ENCODE data around the gene ACTR8. TPM values are rescaled to one million over a fixed set of nuclear protein-coding genes. Genes with fewer than 3 reads are reported as not detected.

ACTR8 gene
- total RNA-seq, 6 experiments from 2014 or later, result 6.7 to 12.0 (median 9.6) TPM

- Histone ChIP-seq H3K9me3 (no peaks in the 10 kb centered on the region), H3K4me3 (no peak overlapping the region), H3K27ac (no peak overlapping the region), H3K27me3 (no peaks in the 10 kb centered on the region), H3K36me3 (peaks cover 0 to 62% (median 32%) of the 10 kb centered on the region in 4 donors), H3K4me1 (no peaks in the 10 kb centered on the region)
- WGBS (ENCODE audit: insufficient coverage, low coverage, low lambda C conversion rate, missing lambda C conversion rate), result 71% methylated on average over 9 of the region's 17 CpGs
- intact Hi-C loops (cut with DNase I), result no loop called here
- DNase-seq (no peak), ATAC-seq (no peak)
- no peak for TF ChIP-seq POLR2A (IDR thresholded peaks at IDR 0.05)
- no peak for TF ChIP-seq CTCF (IDR thresholded peaks at IDR 0.05)
Measured at GRCh38 chr3:53817809-53818208, 64.1 kb downstream of the ACTR8 start.

- Histone ChIP-seq H3K4me1 (no peaks in the 10 kb centered on the region), H3K36me3 (peaks cover 0 to 56% (median 29%) of the 10 kb centered on the region in 4 donors), H3K27ac (no peak overlapping the region), H3K27me3 (no peaks in the 10 kb centered on the region), H3K4me3 (no peak overlapping the region), H3K9me3 (no peaks in the 10 kb centered on the region)
- intact Hi-C loops (cut with DNase I), result no loop called here
- peak in 1 of 3 donors; percentile 45 for DNase-seq
- TF ChIP-seq CTCF (IDR thresholded peaks at IDR 0.05) (no peak), POLR2A (IDR thresholded peaks at IDR 0.05) (no peak)
- no peak for ATAC-seq
- WGBS (ENCODE audit: insufficient coverage, low coverage, low lambda C conversion rate, missing lambda C conversion rate), result 63% methylated on average over 2 of the region's 6 CpGs
Measured at GRCh38 chr3:53817211-53817610, 64.7 kb downstream of the ACTR8 start.

Other genes with a start within 250 kb of the ACTR8 start
- gene CHDH, start 35.7 kb downstream of the ACTR8 start, total RNA-seq, result 10 to 100 TPM; 25.0 to 49.1 (median 39.4) TPM
- 10 to 100 TPM; 19.8 to 30.2 (median 27.3) TPM for gene IL17RB, start 35.6 kb downstream of the ACTR8 start, total RNA-seq
- gene SELENOK, start 9.7 kb upstream of the ACTR8 start, total RNA-seq, result 10 to 100 TPM; 23.0 to 34.7 (median 29.3) TPM
- gene CACNA2D3, start 240.4 kb upstream of the ACTR8 start, total RNA-seq, result under 1 TPM in 2 of 6 experiments, not detected in 4; 0.28 to 0.87 TPM